K562 (cell line): ENCODE results near the gene WDR20. TPM values are rescaled to one million over a fixed set of nuclear protein-coding genes. Genes with fewer than 3 reads are reported as not detected.

ENCODE experiments used
- ATF3 ChIP-seq, 2 experiments: fragments of 450-650 bp in 1 of 2; sonication (generic) in 1 of 2; formaldehyde crosslinking in 1 of 2; IDR thresholded peaks in 1 of 2; conservative IDR thresholded peaks in 1 of 2; 2 replicates each; pipeline versions ENCODE4 v1.6.1 to v1.8.1; 2016 to 2023; ENCODE audit warnings: mild to moderate bottlenecking in 2 of 2, moderate library complexity in 2 of 2, inconsistent platforms in 1 of 2, missing genetic modification reagents in 1 of 2
- CREB1 ChIP-seq, 2 experiments: sonication (generic) in 1 of 2; formaldehyde crosslinking in 1 of 2; IDR thresholded peaks; 2 replicates each; pipeline versions ENCODE4 v1.6.1 to v1.8.0; 2012 to 2022; ENCODE audit warnings: inconsistent platforms in 1 of 2, mild to moderate bottlenecking in 1 of 2, missing genetic modification reagents in 1 of 2, moderate library complexity in 1 of 2
- DNMT1 ChIP-seq: fragments of 450-650 bp; IDR thresholded peaks from 2 replicates; pipeline ENCODE4 v1.6.1; 2016; ENCODE audit warnings: antibody characterized with exemption, mild to moderate bottlenecking
- EZH2 ChIP-seq: IDR thresholded peaks from 2 replicates; pipeline ENCODE4 v1.6.1; 2012; ENCODE audit warnings: low read depth, mild to moderate bottlenecking, inconsistent platforms, low read length, borderline replicate concordance
- HEY1 ChIP-seq: fragments of 250-450 bp; sonication (Bioruptor Pico); IDR thresholded peaks from 2 replicates; pipeline ENCODE4 v1.5.0; 2020; ENCODE audit warnings: mild to moderate bottlenecking, moderate library complexity, borderline replicate concordance
- HIVEP1 ChIP-seq: fragments of 250-450 bp; sonication (Bioruptor Pico); IDR thresholded peaks from 2 replicates; pipeline ENCODE4 v1.4.0; 2020; ENCODE audit warnings: mild to moderate bottlenecking
- KAT7 ChIP-seq: sonication (generic); formaldehyde crosslinking; IDR thresholded peaks from 2 replicates; pipeline ENCODE4 v1.8.0; 2022; ENCODE audit warnings: missing genetic modification reagents, mild to moderate bottlenecking, borderline replicate concordance
- MAX ChIP-seq: sonication (generic); formaldehyde crosslinking; IDR thresholded peaks from 2 replicates; pipeline ENCODE4 v1.9.0; 2022; ENCODE audit warnings: mild to moderate bottlenecking, missing genetic modification reagents
- MCM3 ChIP-seq: fragments of 450-650 bp; IDR thresholded peaks from 2 replicates; pipeline ENCODE4 v1.6.1; 2016
- NCOR1 ChIP-seq: fragments of 450-650 bp; IDR thresholded peaks from 2 replicates; pipeline ENCODE4 v1.6.1; 2016; ENCODE audit warnings: mild to moderate bottlenecking, moderate library complexity
- NR1H2 ChIP-seq: sonication (generic); formaldehyde crosslinking; IDR thresholded peaks from 2 replicates; pipeline ENCODE4 v1.4.0; 2020; ENCODE audit warnings: mild to moderate bottlenecking, missing genetic modification reagents
- POLR2B ChIP-seq: fragments of 450-650 bp; IDR thresholded peaks from 2 replicates; pipeline ENCODE4 v1.6.1; 2018; ENCODE audit warnings: low read depth; ENCODE audit not compliant: partially characterized antibody
- PRDM10 ChIP-seq: fragments of 450-650 bp; IDR thresholded peaks from 2 replicates; pipeline ENCODE4 v1.6.1; 2018; ENCODE audit not compliant: partially characterized antibody
- SFPQ ChIP-seq: fragments of 200-400 bp; formaldehyde crosslinking; IDR thresholded peaks from 2 replicates; pipeline ENCODE4 v1.6.1; 2017; ENCODE audit warnings: mild to moderate bottlenecking, low read depth, low read length, moderate library complexity
- SOX6 ChIP-seq: fragments of 450-650 bp; IDR thresholded peaks from 2 replicates; pipeline ENCODE4 v1.6.1; 2014; ENCODE audit warnings: mild to moderate bottlenecking
- TAL1 ChIP-seq: fragments of 450-650 bp; IDR thresholded peaks from 2 replicates; pipeline ENCODE4 v1.6.1; 2016; ENCODE audit warnings: mild to moderate bottlenecking
- TBP ChIP-seq: optimal IDR thresholded peaks from 2 replicates; pipeline ENCODE3; 2011; ENCODE audit warnings: low read depth, low read length, improper control_type of control experiment
- TCF3 ChIP-seq: sonication (generic); formaldehyde crosslinking; IDR thresholded peaks from 2 replicates; pipeline ENCODE4 v1.4.0; 2020; ENCODE audit warnings: mild to moderate bottlenecking, missing genetic modification reagents
- USF2 ChIP-seq: sonication (generic); formaldehyde crosslinking; IDR thresholded peaks from 2 replicates; pipeline ENCODE4 v1.5.0; 2020; ENCODE audit warnings: missing genetic modification reagents
- ZKSCAN1 ChIP-seq: fragments of 150-350 bp; IDR thresholded peaks from 2 replicates; pipeline ENCODE4 v1.6.1; 2016; ENCODE audit warnings: low read depth, low read length
- ZNF274 ChIP-seq: IDR thresholded peaks from 2 replicates; pipeline ENCODE4 v1.6.1; 2011; ENCODE audit warnings: low read depth, mild to moderate bottlenecking, low read length, moderate library complexity, borderline replicate concordance
- ZNF316 ChIP-seq: fragments of 450-650 bp; IDR thresholded peaks from 2 replicates; pipeline ENCODE4 v1.6.1; 2016
- ZNF561 ChIP-seq: fragments of 450-650 bp; formaldehyde crosslinking; conservative IDR thresholded peaks from 2 replicates; pipeline ENCODE4 v1.4.0; 2020; ENCODE audit warnings: mild to moderate bottlenecking, moderate library complexity
- polyA plus RNA-seq, 8 experiments: library from polyadenylated mRNA; depleted of rRNA in 4 of 8; stranded (reverse) in 5 of 8; unstranded in 3 of 8; fragments of >200 nt; fragmentation: Nextera tagmentation in 2 of 8; fragmentation: Illumina TruSeq in 1 of 8; extraction: Ambion mirVana in 2 of 8; extraction: Trizol in 1 of 8; gene quantifications; 2 replicates each; pipeline versions ENCODE4 v1.2.1 to v1.2.3, GENCODE V29; 2011 to 2014; ENCODE audit warnings: inconsistent platforms in 1 of 8, missing spikeins in 1 of 8
- total RNA-seq, 7 experiments: library from RNA; depleted of rRNA in 6 of 7; stranded (reverse); fragments of >200 nt in 6 of 7; fragmentation: Illumina TruSeq in 2 of 7; extraction: Trizol in 2 of 7; gene quantifications; 2 replicates each; pipeline versions ENCODE4 v1.2.1 to v1.2.3, GENCODE V29; 2011 to 2021; ENCODE audit warnings: low replicate concordance in 1 of 7

The WDR20 gene
- total and polyA plus RNA-seq, 9 of the 15 experiments (the other 6 are each of a cell fraction or from before 2014, with no cell fraction given) = 7.0 to 15.3 (median 11.8) TPM

- no peak for TF ChIP-seq HIVEP1 (CRISPR knock-in tag)
- no peak for TF ChIP-seq TBP
- TF ChIP-seq PRDM10 = no peak
- TF ChIP-seq SFPQ = no peak
- TF ChIP-seq MAX (CRISPR knock-in tag) = no peak
- no peak for TF ChIP-seq POLR2B
- TF ChIP-seq ZNF316 = peak; percentile 9; the same call in 1 of the 2 replicates
- no peak for TF ChIP-seq MCM3
- no peak for TF ChIP-seq EZH2
- no peak for TF ChIP-seq SOX6
- peak; percentile 36; the same call in 1 of the 2 replicates for TF ChIP-seq USF2 (CRISPR knock-in tag)
- TF ChIP-seq HEY1 (CRISPR knock-in tag) = no peak
- peak; percentile 39 for TF ChIP-seq ATF3 (IDR thresholded peaks at IDR 0.05)
- TF ChIP-seq ATF3 (CRISPR knock-in tag; conservative IDR thresholded peaks at IDR 0.05) = no peak
- no peak for TF ChIP-seq NCOR1
- no peak for TF ChIP-seq DNMT1
- TF ChIP-seq ZKSCAN1 = no peak
- no peak for TF ChIP-seq KAT7 (CRISPR knock-in tag)
- no peak for TF ChIP-seq ZNF274
- TF ChIP-seq TCF3 (CRISPR knock-in tag) = no peak
- TF ChIP-seq CREB1 (IDR thresholded peaks at IDR 0.05) = no peak
- peak; percentile 34; the same call in 1 of the 2 replicates for TF ChIP-seq CREB1 (CRISPR knock-in tag; IDR thresholded peaks at IDR 0.05)
- TF ChIP-seq NR1H2 = no peak
- TF ChIP-seq TAL1 = no peak
- TF ChIP-seq ZNF561 (CRISPR knock-in tag) = no peak
Observed at GRCh38 chr14:102164241-102164641, 24.5 kb downstream of the WDR20 start (continued).
